HTR-8/SVneo (cell line): ENCODE results near the gene GSTO1.

Experiments used
- DNase-seq: peaks from one replicate; pipeline ENCODE4 v3.0.0; 2011; ENCODE audit warnings: low spot score, mixed read lengths; ENCODE audit not compliant: insufficient read length
- FAIRE-seq: peaks from 2 replicates; lab custom pipeline; 2011; peaks lifted over from hg19 to GRCh38; lab: Jason Lieb, UNC

GSTO1 gene

GRCh38 chr10:104273899-104274575 is 19.3 kb downstream of the GSTO1 start:
- FAIRE-seq (no peak), DNase-seq (no peak)

DNA sequence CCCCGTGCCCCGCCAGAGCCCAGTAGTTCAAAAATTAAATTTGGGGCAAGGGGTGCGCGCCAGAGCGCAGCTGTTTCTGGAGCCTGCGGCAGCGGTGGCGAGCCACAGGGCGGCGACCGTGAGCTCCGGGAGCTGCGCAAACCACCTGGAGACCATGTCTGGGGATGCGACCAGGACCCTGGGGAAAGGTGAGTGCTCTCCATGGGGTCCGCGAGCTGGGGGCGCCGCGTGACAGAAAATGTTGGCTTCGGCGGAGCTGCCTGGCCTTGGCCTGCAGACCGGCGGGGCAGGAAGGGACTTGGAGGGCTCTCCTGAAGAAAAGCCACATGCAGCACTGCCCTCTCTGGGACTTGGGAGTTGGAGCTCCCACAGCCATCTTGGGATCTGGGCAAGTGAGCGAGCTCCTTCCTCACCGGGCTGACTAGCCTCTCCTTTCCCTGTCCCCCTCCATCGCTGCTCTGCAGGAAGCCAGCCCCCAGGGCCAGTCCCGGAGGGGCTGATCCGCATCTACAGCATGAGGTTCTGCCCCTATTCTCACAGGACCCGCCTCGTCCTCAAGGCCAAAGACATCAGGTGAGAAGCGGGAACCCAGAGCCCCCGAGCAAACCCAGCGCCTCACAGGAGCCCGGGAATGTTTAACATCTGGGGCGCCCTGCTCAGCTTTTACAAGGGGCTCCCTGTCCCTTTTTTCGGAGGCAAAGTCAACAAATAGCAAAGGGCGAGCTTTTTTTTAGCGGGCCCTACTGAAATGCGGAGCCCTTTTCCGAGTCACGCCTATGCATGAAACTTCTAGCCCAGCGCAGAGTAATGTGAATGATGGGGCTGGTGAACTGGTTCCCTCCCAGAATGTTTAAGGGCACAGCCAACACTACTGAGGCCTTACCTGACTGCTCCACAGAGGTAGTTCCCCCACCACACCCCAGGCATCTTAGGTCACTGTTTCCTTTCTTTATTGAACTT is 20.4 kb downstream of the GSTO1 start:
- FAIRE-seq = no peak
- DNase-seq = no peak

GRCh38 chr10:104276192-104276591 is 21.5 kb downstream of the GSTO1 start:
- FAIRE-seq (no peak), DNase-seq (no peak)

- FAIRE-seq (no peak), DNase-seq (no peak)
These were observed 23.1 kb downstream of the GSTO1 start for GRCh38 chr10:104277785-104278184.

- DNase-seq = no peak
- no peak for FAIRE-seq
These were observed 25.0 kb downstream of the GSTO1 start for GRCh38 chr10:104279550-104280259.

DNA sequence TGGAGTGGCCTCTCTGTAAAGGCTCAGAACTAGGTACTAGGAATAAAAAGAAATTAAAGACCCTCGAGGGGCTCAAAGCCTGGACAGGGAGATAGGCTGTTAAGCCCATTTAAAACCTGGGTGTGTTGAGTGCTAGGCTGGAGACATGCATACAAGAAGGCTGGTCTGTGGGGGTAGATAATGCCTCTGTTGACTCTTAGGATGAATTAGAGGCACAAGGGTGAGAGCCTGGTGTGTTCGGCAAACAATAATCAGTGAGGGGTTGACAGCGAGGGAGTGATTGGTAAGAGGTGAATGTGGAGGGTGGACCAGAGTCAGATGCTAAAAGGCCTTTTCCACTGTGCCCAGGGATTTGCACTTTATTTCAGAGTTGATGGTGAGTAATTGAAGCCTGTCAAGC is 27.0 kb downstream of the GSTO1 start:
- FAIRE-seq (no peak), DNase-seq (no peak)

DNA sequence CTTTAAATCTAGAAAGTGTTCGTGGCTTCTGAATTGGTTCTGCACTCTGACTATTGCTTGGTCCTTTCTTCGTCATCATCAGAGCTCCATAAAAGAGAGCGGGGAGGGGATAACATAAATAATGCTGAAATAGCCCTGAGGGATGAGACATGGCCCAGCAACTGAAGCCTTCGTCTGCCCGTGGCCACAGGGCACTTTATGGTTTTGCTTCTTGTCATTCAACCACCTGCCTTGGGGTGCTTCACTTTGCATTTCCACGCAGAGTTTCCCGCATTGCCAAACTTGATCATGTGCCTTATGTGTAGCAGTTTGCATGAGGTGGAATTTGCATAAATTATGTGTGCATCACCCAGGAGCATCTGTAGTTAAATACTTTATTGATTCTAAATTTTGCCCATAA is 30.2 kb downstream of the GSTO1 start:
- FAIRE-seq (no peak), DNase-seq (no peak)

DNA sequence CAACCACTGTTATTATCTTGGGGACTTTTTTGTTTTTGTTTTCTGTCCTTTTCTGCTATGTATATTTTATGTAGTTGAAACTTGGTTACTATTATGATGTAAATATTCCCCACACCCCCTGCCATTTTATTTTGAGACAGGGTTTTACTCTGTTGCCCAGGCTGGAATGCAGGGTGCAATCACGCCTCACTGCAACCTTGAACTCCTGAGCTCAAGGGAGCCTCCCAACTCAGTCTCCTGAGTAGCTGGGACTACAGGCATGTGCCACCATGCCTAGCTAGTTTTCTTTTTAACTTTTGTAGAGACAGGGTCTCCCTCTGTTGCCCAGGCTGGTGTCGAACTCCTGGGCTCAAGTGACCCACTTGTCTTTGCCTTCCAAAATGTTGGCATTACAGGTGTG is 32.2 kb downstream of the GSTO1 start:
- FAIRE-seq = no peak
- DNase-seq = no peak

GRCh38 chr10:104288355-104288754 is 33.7 kb downstream of the GSTO1 start:
- FAIRE-seq (no peak), DNase-seq (no peak)

- no peak for FAIRE-seq
- peak; percentile 83 for DNase-seq
These were observed 36.8 kb downstream of the GSTO1 start for GRCh38 chr10:104291439-104291951.

GRCh38 chr10:104293011-104293410 is 38.3 kb downstream of the GSTO1 start:
- FAIRE-seq (no peak), DNase-seq (no peak)

- no peak for FAIRE-seq
These were observed 39.2 kb downstream of the GSTO1 start for GRCh38 chr10:104293781-104294321.

GRCh38 chr10:104296687-104297436 is 42.2 kb downstream of the GSTO1 start:
- no peak for FAIRE-seq
- DNase-seq = no peak

More at GRCh38 chr10:104293781-104294321, 39.2 kb downstream of the GSTO1 start:
- no peak for DNase-seq

- FAIRE-seq (no peak), DNase-seq (no peak)
These were observed 43.3 kb downstream of the GSTO1 start for GRCh38 chr10:104297697-104298660.

- DNase-seq (no peak), FAIRE-seq (no peak)
These were observed 44.6 kb downstream of the GSTO1 start for GRCh38 chr10:104299031-104299904.

GRCh38 chr10:104300002-104300735 is 45.5 kb downstream of the GSTO1 start:
- FAIRE-seq (no peak), DNase-seq (peak; percentile 67)
